RWPE1 (cell line): Measurements from ENCODE around the gene C4BPB.

Experiments used
- CTCF ChIA-PET: fragments of 350-600 bp; sonication (Branson Sonifier 250); formaldehyde crosslinking; extraction: SDS; loops from one replicate; lab custom pipeline; 2021; lab: Yijun Ruan, JAX
- POLR2A ChIA-PET: fragments of 400-600 bp; formaldehyde crosslinking; extraction: SDS; loops from one replicate; lab custom pipeline; 2020; ENCODE audit warnings: antibody characterized with exemption; ENCODE audit not compliant: low non-redundant PET; lab: Yijun Ruan, JAX
- DNase-seq: peaks from one replicate; pipeline ENCODE4 v3.0.0; 2012; ENCODE audit warnings: low spot score
- H3K27ac ChIP-seq: fragments of 450-650 bp; 2 replicates; pipeline ENCODE4 v1.5.1; 2017
- TF ChIP-seq, protein P1 (sequence below): fragments of 450-650 bp; conservative IDR thresholded peaks from 2 replicates; pipeline ENCODE4 v1.5.1; 2017; ENCODE audit warnings: low read depth, mild to moderate bottlenecking

The C4BPB gene

DNA sequence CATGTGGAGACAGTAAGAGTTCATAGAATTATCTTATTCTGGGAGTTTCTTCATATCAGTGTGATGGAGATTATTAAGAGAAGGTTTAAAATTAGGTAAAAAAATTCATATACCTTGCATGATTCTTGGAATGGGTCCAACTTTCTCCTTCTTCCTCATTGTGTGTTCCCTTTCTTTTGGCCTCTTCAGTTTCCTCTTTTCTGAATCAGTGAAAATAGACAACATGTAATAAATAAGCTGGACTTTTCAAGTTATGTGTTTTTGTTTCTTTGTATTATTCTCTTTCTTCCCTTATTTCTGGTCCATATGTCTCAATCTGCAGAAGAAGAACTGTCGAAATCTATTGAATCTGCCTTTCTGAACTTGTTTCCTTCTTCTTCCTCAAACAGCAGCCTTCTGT lies 45.9 kb downstream of the C4BPB start:
- ChIA-PET CTCF (no interaction called here), POLR2A (no interaction called here)
- H3K27ac ChIP-seq, result no peak overlapping the region
- DNase-seq, result no peak
- TF ChIP-seq, protein P1, sequence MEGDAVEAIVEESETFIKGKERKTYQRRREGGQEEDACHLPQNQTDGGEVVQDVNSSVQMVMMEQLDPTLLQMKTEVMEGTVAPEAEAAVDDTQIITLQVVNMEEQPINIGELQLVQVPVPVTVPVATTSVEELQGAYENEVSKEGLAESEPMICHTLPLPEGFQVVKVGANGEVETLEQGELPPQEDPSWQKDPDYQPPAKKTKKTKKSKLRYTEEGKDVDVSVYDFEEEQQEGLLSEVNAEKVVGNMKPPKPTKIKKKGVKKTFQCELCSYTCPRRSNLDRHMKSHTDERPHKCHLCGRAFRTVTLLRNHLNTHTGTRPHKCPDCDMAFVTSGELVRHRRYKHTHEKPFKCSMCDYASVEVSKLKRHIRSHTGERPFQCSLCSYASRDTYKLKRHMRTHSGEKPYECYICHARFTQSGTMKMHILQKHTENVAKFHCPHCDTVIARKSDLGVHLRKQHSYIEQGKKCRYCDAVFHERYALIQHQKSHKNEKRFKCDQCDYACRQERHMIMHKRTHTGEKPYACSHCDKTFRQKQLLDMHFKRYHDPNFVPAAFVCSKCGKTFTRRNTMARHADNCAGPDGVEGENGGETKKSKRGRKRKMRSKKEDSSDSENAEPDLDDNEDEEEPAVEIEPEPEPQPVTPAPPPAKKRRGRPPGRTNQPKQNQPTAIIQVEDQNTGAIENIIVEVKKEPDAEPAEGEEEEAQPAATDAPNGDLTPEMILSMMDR, result no peak

DNA sequence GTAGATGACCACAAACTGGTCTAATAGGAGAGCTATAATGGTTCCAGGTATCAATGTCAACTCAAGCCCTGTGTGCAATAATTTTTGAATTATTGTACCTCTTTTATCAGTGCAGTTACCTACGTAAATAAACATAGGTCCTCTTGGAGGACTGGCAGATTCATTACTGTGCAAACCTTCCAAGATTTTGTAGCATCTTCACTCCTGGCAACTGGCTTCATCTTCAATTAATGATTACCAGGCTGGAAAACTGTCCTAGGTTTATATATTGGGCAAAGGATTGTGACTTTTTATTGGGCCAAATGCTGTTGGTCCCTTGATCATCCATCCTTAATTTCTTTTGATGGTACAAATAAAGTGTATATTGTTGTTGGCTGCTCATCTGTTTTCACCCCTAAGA lies 51.0 kb downstream of the C4BPB start:
- ChIA-PET CTCF (no interaction called here), POLR2A (no interaction called here)
- no peak for DNase-seq
- no peak overlapping the region for H3K27ac ChIP-seq
- TF ChIP-seq, protein P1, result no peak

DNA sequence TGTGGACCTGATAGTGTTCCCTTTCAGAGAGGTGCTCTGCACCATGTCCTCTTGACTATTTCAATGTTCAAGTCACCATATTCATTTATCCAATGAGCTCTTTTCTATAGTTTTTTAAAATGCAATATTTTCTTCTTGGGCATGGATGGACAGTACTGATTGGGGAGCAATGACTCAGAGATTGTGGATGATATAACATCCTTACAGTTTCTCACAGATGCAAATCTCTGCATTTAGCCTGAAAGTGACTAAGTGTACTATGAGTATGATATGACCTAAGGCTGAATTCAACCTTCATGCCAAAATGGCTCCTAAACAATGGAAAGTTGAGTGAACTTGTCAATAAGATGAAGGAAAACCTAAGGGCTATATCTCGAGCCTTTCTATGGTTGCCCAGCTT lies 51.9 kb downstream of the C4BPB start:
- TF ChIP-seq, protein P1, result no peak
- ChIA-PET POLR2A (no interaction called here), CTCF (no interaction called here)

DNA sequence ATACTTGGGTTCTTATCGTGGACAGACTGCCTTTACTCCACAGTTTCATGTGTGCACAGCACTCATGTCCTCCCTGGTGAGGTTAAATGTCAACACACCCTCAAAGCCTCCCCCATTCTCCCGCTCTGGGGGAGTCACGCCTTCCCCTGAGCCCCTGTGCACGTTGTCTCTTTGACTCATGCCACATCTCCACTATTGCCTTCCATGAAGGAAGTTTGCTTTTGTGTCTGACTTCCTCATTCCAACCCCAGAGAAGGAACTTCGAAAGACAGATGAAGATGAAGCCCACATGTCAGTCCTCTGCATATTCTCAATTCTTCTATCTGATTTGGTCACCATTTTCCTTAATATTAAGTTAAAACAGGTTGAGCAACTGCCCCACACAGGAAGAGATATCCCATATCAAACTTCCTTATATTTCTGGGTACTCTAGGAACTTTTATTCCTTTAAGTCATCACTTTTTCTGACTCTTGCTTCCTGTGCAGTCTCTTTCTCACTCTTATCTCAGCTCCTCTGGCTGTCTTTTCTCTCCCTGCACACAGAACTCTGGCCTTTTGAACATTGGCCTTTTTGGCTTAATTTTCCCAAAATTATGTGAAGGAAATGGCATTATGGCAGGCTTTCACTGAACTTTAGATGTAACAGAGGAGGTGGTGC lies 56.9 kb downstream of the C4BPB start:
- POLR2A ChIA-PET, result no interaction called here
- no peak overlapping the region for H3K27ac ChIP-seq
- no peak for DNase-seq
- CTCF ChIA-PET, result no interaction called here
- TF ChIP-seq, protein P1, result no peak

More for the DNA sequence above, 51.9 kb downstream of the C4BPB start:
- H3K27ac ChIP-seq, result no peak overlapping the region
- peak; percentile 8 for DNase-seq
